BE2C (cell line): ENCODE data around the gene DMKN.

ENCODE experiments used
- DNase-seq: peaks from one replicate; pipeline ENCODE4 v3.0.0-alpha.2; 2020
- H3K27me3 ChIP-seq: fragments of 250-450 bp; sonication (Bioruptor Pico); 2 replicates; pipeline ENCODE4 v1.5.1; 2020; ENCODE audit warnings: mild to moderate bottlenecking
- H3K36me3 ChIP-seq: fragments of 250-450 bp; sonication (Bioruptor Pico); 2 replicates; pipeline ENCODE4 v1.5.1; 2020; ENCODE audit warnings: mild to moderate bottlenecking
- H3K4me1 ChIP-seq: fragments of 250-450 bp; sonication (Bioruptor Pico); 2 replicates; pipeline ENCODE4 v1.5.1; 2020
- H3K4me3 ChIP-seq: 2 replicates; pipeline ENCODE4 v1.5.1; 2011; ENCODE audit warnings: low read depth, low read length
- H3K9me3 ChIP-seq: fragments of 250-450 bp; sonication (Bioruptor Pico); 2 replicates; pipeline ENCODE4 v1.5.1; 2020
- CTCF ChIP-seq: IDR thresholded peaks from 2 replicates; pipeline ENCODE4 v1.5.1; 2012; ENCODE audit warnings: mild to moderate bottlenecking, low read depth, low read length

Gene DMKN

GRCh38 chr19:35522745-35523327, 9.4 kb upstream of the DMKN start:
- DNase-seq: no peak
- Histone ChIP-seq H3K4me1 (no peaks in the 10 kb centered on the region), H3K36me3 (no peaks in the 10 kb centered on the region), H3K9me3 (no peaks in the 10 kb centered on the region), H3K4me3 (no peak overlapping the region), H3K27me3 (no peaks in the 10 kb centered on the region; the same call in 1 of the 2 replicates)
- no peak for TF ChIP-seq CTCF

- no peak for DNase-seq
- no peaks in the 10 kb centered on the region for H3K9me3 ChIP-seq
- H3K4me3 ChIP-seq: no peak overlapping the region
- no peaks in the 10 kb centered on the region for H3K36me3 ChIP-seq
- no peak for TF ChIP-seq CTCF
- no peaks in the 10 kb centered on the region for H3K4me1 ChIP-seq
- no peaks in the 10 kb centered on the region for H3K27me3 ChIP-seq
Measured at GRCh38 chr19:35521124-35521743, 7.8 kb upstream of the DMKN start.

- no peak for TF ChIP-seq CTCF
- Histone ChIP-seq H3K4me1 (no peaks in the 10 kb centered on the region), H3K9me3 (no peaks in the 10 kb centered on the region), H3K27me3 (no peaks in the 10 kb centered on the region), H3K4me3 (no peak overlapping the region), H3K36me3 (no peaks in the 10 kb centered on the region)
- no peak for DNase-seq
Measured at GRCh38 chr19:35519291-35519690, 5.8 kb upstream of the DMKN start.

GRCh38 chr19:35518313-35518712, 4.9 kb upstream of the DMKN start:
- no peak for TF ChIP-seq CTCF
- no peak for DNase-seq

GRCh38 chr19:35517342-35517741, 3.9 kb upstream of the DMKN start:
- Histone ChIP-seq H3K4me1 (no peaks in the 10 kb centered on the region), H3K4me3 (no peak overlapping the region), H3K9me3 (no peaks in the 10 kb centered on the region), H3K27me3 (peaks cover 9% of the 10 kb centered on the region), H3K36me3 (no peaks in the 10 kb centered on the region)
- TF ChIP-seq CTCF: no peak
- no peak for DNase-seq

More at GRCh38 chr19:35518313-35518712, 4.9 kb upstream of the DMKN start:
- Histone ChIP-seq H3K27me3 (peaks cover 3% of the 10 kb centered on the region), H3K4me3 (no peak overlapping the region), H3K4me1 (no peaks in the 10 kb centered on the region), H3K9me3 (no peaks in the 10 kb centered on the region), H3K36me3 (no peaks in the 10 kb centered on the region)

- peaks cover 12% of the 10 kb centered on the region for H3K27me3 ChIP-seq
- H3K36me3 ChIP-seq: no peaks in the 10 kb centered on the region
- no peaks in the 10 kb centered on the region for H3K4me1 ChIP-seq
- no peak for TF ChIP-seq CTCF
- no peaks in the 10 kb centered on the region for H3K9me3 ChIP-seq
- H3K4me3 ChIP-seq: no peak overlapping the region
- DNase-seq: no peak
Measured at GRCh38 chr19:35516310-35516709, 2.9 kb upstream of the DMKN start.
